Retina (tissue), 1 donor: ENCODE data around the gene PAX3.
"Not testable (repeated sequence)": the region's sequence is repeated elsewhere in the genome, so short reads cannot be mapped to it uniquely, and the experiment has no call there.

Source experiments
- DNase-seq: peaks from one replicate; pipeline ENCODE4 v3.0.0-alpha.2; 2016

Gene PAX3

GRCh38 chr2:222205136-222205535, 93.7 kb downstream of the PAX3 start:
- no peak for DNase-seq

GRCh38 chr2:222203041-222203440, 95.8 kb downstream of the PAX3 start:
- no peak for DNase-seq

GRCh38 chr2:222196159-222196558, 102.6 kb downstream of the PAX3 start:
- no peak for DNase-seq

GRCh38 chr2:222194669-222195068, 104.1 kb downstream of the PAX3 start:
- no peak for DNase-seq

GRCh38 chr2:222193328-222193983, 105.3 kb downstream of the PAX3 start:
- DNase-seq = no peak

- no peak for DNase-seq
Observed at GRCh38 chr2:222180619-222181018, 118.2 kb downstream of the PAX3 start.

- DNase-seq = no peak
Observed at GRCh38 chr2:222179592-222179991, 119.2 kb downstream of the PAX3 start.

GRCh38 chr2:222178450-222178849, 120.3 kb downstream of the PAX3 start:
- no peak for DNase-seq

GRCh38 chr2:222176890-222177289, 121.9 kb downstream of the PAX3 start:
- no peak for DNase-seq

GRCh38 chr2:222174450-222174849, 124.3 kb downstream of the PAX3 start:
- no peak for DNase-seq

- no peak for DNase-seq
Observed at GRCh38 chr2:222169346-222169745, 129.5 kb downstream of the PAX3 start.

GRCh38 chr2:222167762-222168161, 131.0 kb downstream of the PAX3 start:
- no peak for DNase-seq

GRCh38 chr2:222160944-222161343, 137.9 kb downstream of the PAX3 start:
- no peak for DNase-seq

- DNase-seq = no peak
Observed at GRCh38 chr2:222160125-222160524, 138.7 kb downstream of the PAX3 start.

- no peak for DNase-seq
Observed at GRCh38 chr2:222159221-222159620, 139.6 kb downstream of the PAX3 start.

- DNase-seq = not testable (repeated sequence)
Observed at GRCh38 chr2:222155003-222155664, 143.7 kb downstream of the PAX3 start.
